ENCODE results near the gene TMEM108.

TMEM108 gene

GRCh38 chr3:133018921-133019320 lies 19.3 kb upstream of the TMEM108 start:
- TF ChIP-seq CTCF (IDR thresholded peaks at IDR 0.05) = no peak
- TF ChIP-seq ZFX (IDR thresholded peaks at IDR 0.05; ENCODE audit: borderline replicate concordance) = no peak
- no peak overlapping the region for H3K27ac ChIP-seq

GRCh38 chr3:133021206-133021605 lies 17.0 kb upstream of the TMEM108 start:
- no peak overlapping the region for H3K27ac ChIP-seq
- no peak for TF ChIP-seq CTCF (IDR thresholded peaks at IDR 0.05)
- no peak for TF ChIP-seq ZFX (IDR thresholded peaks at IDR 0.05; ENCODE audit: borderline replicate concordance)

- no peak overlapping the region for H3K27ac ChIP-seq
- TF ChIP-seq CTCF (IDR thresholded peaks at IDR 0.05) (no peak), ZFX (IDR thresholded peaks at IDR 0.05; ENCODE audit: borderline replicate concordance) (no peak)
Measured at GRCh38 chr3:133023362-133023761, 14.8 kb upstream of the TMEM108 start.

- no peak for TF ChIP-seq CTCF (IDR thresholded peaks at IDR 0.05)
- no peak for TF ChIP-seq ZFX (IDR thresholded peaks at IDR 0.05; ENCODE audit: borderline replicate concordance)
- no peak overlapping the region for H3K27ac ChIP-seq
Measured at GRCh38 chr3:133025546-133025945, 12.6 kb upstream of the TMEM108 start.

GRCh38 chr3:133032301-133032700 lies 5.9 kb upstream of the TMEM108 start:
- TF ChIP-seq ZFX (IDR thresholded peaks at IDR 0.05; ENCODE audit: borderline replicate concordance) = no peak
- TF ChIP-seq CTCF (IDR thresholded peaks at IDR 0.05) = no peak
- H3K27ac ChIP-seq = no peak overlapping the region

GRCh38 chr3:133037436-133037835 lies 755 bp upstream of the TMEM108 start:
- TF ChIP-seq CTCF (IDR thresholded peaks at IDR 0.05) (no peak), ZFX (IDR thresholded peaks at IDR 0.05; ENCODE audit: borderline replicate concordance) (no peak)
- no peak overlapping the region for H3K27ac ChIP-seq

GRCh38 chr3:133038731-133039375 lies 662 bp downstream of the TMEM108 start:
- TF ChIP-seq ZFX (IDR thresholded peaks at IDR 0.05; ENCODE audit: borderline replicate concordance) (no peak), CTCF (IDR thresholded peaks at IDR 0.05) (no peak)
- no peak overlapping the region for H3K27ac ChIP-seq

Data from 22Rv1 (cell line).